DOHH2 (cell line): ENCODE data around the gene CCKAR.

ENCODE experiments used
- H3F3A ChIP-seq: fragments of 200-600 bp; sonication (generic), shearing (Covaris generic); 2 replicates; pipeline ENCODE4 v1.6.0; 2016; ENCODE audit warnings: antibody characterized with exemption, mild to moderate bottlenecking; ENCODE audit not compliant: control insufficient read depth, insufficient read depth
- H3K27ac ChIP-seq: fragments of 200-600 bp; sonication (generic); 2 replicates; pipeline ENCODE4 v1.5.1; 2014; ENCODE audit warnings: low read depth, mild to moderate bottlenecking, low read length, moderate library complexity
- H3K27me3 ChIP-seq: fragments of 200-600 bp; sonication (generic); 2 replicates; pipeline ENCODE4 v1.6.1; 2014; ENCODE audit warnings: mild to moderate bottlenecking, low read length, mixed read lengths; ENCODE audit not compliant: control insufficient read depth
- H3K36me3 ChIP-seq: fragments of 200-600 bp; sonication (generic); 2 replicates; pipeline ENCODE4 v1.6.1; 2014; ENCODE audit warnings: mild to moderate bottlenecking, low read length, moderate library complexity, mixed read lengths; ENCODE audit not compliant: control insufficient read depth
- H3K4me1 ChIP-seq: fragments of 200-600 bp; sonication (generic); 2 replicates; pipeline ENCODE4 v1.6.1; 2014; ENCODE audit warnings: mild to moderate bottlenecking, low read length, mixed read lengths; ENCODE audit not compliant: control insufficient read depth
- H3K4me2 ChIP-seq: fragments of 200-600 bp; sonication (generic); 2 replicates; pipeline ENCODE4 v1.6.0; 2014; ENCODE audit warnings: mild to moderate bottlenecking, low read length, moderate library complexity
- H3K4me3 ChIP-seq: fragments of 200-600 bp; sonication (generic); 2 replicates; pipeline ENCODE4 v1.5.1; 2014; ENCODE audit warnings: mild to moderate bottlenecking, low read length, mixed read lengths
- H3K79me2 ChIP-seq: fragments of 200-600 bp; sonication (generic); 2 replicates; pipeline ENCODE4 v1.6.1; 2014; ENCODE audit warnings: mild to moderate bottlenecking, low read length, mixed read lengths; ENCODE audit not compliant: control insufficient read depth
- H3K9me2 ChIP-seq: fragments of 200-600 bp; sonication (generic); replicated peaks from 2 replicates; pipeline ENCODE4 v1.6.1; 2014; ENCODE audit warnings: mild to moderate bottlenecking, low read length, mixed read lengths; ENCODE audit not compliant: control insufficient read depth
- H3K9me3 ChIP-seq: fragments of 200-600 bp; sonication (generic); 2 replicates; pipeline ENCODE4 v1.6.1; 2014; ENCODE audit warnings: antibody characterized with exemption, low read length, mixed read lengths; ENCODE audit not compliant: control insufficient read depth, insufficient read depth
- H4K20me1 ChIP-seq: fragments of 200-600 bp; sonication (generic); 2 replicates; pipeline ENCODE4 v1.6.0; 2014; ENCODE audit warnings: low read depth, mild to moderate bottlenecking, antibody characterized with exemption, low read length, moderate library complexity; ENCODE audit not compliant: control insufficient read depth, insufficient read depth
- EZH2phosphoT487 ChIP-seq: fragments of 200-600 bp; sonication (generic); IDR thresholded peaks from 2 replicates; pipeline ENCODE4 v1.6.1; 2017; ENCODE audit warnings: borderline replicate concordance, mild to moderate bottlenecking, antibody characterized with exemption, low read length, moderate library complexity, mixed read lengths
- TF ChIP-seq, protein P1 (sequence below): fragments of 200-600 bp; sonication (generic); IDR thresholded peaks from one replicate; pipeline ENCODE4 v1.5.1; 2014; ENCODE audit warnings: antibody characterized with exemption, mild to moderate bottlenecking, low read depth, low read length; ENCODE audit not compliant: poor library complexity, severe bottlenecking

CCKAR gene

DNA sequence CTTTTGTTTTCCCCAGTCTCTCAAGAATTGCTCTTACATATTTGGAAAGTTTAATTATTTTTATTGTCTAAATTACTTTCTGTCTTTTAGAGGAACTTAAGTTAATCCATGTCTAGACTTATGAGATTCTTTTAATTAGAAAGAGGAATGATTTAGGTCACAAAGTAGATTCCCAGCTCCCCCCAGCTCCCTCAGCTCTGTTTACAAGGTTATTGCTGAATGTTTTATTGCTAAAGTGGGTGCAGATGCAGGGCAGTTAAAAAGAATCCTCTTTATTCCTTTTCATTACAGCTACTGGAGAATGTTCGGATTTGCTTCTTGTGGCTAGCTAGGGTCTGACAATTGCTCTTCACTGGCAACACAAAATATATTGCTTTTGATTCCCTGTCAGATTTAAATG, 33.7 kb upstream of the CCKAR start:
- Histone ChIP-seq H3K4me2 (no peak overlapping the region), H3F3A (no peaks in the 10 kb centered on the region), H4K20me1 (no peaks in the 10 kb centered on the region), H3K4me3 (no peak overlapping the region), H3K79me2 (no peaks in the 10 kb centered on the region), H3K27ac (no peak overlapping the region), H3K36me3 (no peaks in the 10 kb centered on the region), H3K27me3 (0 out of 2 replicates have a peak, but pooled peaks cover 5% of the 10 kb centered on the region), H3K4me1 (no peaks in the 10 kb centered on the region), H3K9me3 (no peaks in the 10 kb centered on the region), H3K9me2 (no peaks in the 10 kb centered on the region)
- TF ChIP-seq EZH2phosphoT487: no peak
- TF ChIP-seq, protein P1, sequence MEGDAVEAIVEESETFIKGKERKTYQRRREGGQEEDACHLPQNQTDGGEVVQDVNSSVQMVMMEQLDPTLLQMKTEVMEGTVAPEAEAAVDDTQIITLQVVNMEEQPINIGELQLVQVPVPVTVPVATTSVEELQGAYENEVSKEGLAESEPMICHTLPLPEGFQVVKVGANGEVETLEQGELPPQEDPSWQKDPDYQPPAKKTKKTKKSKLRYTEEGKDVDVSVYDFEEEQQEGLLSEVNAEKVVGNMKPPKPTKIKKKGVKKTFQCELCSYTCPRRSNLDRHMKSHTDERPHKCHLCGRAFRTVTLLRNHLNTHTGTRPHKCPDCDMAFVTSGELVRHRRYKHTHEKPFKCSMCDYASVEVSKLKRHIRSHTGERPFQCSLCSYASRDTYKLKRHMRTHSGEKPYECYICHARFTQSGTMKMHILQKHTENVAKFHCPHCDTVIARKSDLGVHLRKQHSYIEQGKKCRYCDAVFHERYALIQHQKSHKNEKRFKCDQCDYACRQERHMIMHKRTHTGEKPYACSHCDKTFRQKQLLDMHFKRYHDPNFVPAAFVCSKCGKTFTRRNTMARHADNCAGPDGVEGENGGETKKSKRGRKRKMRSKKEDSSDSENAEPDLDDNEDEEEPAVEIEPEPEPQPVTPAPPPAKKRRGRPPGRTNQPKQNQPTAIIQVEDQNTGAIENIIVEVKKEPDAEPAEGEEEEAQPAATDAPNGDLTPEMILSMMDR: no peak

DNA sequence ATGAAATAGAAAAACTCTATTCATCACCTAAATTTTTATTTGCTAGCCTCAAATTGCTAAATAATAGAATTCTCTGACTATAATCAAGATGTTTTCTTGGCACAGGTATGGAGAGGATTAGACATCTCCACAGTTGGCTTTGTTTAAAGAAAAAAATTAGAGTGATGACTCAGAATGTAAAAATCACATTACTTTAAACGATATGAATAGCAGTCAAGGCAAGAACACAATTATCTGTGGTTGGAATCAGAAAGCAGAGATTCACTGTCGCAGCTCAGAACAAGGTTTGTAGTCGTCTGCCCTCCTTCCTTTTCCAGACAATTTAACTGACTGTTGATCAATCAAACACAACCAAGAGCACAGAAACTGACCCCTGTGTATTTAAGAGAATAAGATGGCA, 32.2 kb upstream of the CCKAR start:
- no peaks in the 10 kb centered on the region for H3K36me3 ChIP-seq
- H3F3A ChIP-seq: no peaks in the 10 kb centered on the region
- no peaks in the 10 kb centered on the region for H3K9me3 ChIP-seq
- H3K4me3 ChIP-seq: no peak overlapping the region
- no peak overlapping the region for H3K27ac ChIP-seq
- no peaks in the 10 kb centered on the region for H3K9me2 ChIP-seq
- no peaks in the 10 kb centered on the region for H3K4me1 ChIP-seq
- H4K20me1 ChIP-seq: no peaks in the 10 kb centered on the region
- 0 out of 2 replicates have a peak, but pooled peaks cover 5% of the 10 kb centered on the region for H3K27me3 ChIP-seq
- H3K79me2 ChIP-seq: no peaks in the 10 kb centered on the region
- TF ChIP-seq, protein P1: no peak
- no peak for TF ChIP-seq EZH2phosphoT487
- H3K4me2 ChIP-seq: no peak overlapping the region

DNA sequence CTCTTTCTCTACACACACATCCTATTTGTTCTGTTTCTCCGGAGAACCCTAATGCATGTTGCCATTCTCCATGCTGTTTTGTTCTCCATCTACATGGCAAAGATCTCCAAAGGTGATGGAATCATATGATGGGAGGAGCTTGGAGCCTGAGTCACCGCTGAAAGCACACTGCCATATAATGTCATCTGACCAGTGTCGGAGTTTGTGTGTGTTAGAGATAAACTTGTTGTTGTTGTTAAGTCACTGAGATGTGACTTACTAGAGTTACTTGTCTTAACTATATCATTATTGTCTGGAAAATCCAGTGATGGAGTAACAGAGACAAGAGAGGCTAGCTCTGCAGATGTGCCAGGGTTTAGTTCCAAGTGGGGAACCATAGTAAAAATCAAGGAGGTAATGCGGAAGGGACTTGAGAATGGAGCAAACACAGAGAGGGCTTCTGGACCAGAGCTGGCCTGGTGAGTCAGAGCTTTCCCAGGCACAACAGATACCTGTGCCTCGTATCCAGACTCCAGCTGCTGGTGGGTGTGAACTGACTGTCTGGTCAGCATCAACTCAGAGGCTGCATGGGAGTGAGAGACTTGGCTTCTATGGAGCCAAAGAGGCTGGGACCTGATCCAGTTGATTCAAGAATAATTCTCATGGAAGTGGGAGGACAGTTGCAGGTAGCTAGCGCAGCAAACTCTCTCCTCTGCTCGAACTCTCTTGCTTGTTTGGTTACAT, 30.6 kb upstream of the CCKAR start:
- H3K9me3 ChIP-seq: no peaks in the 10 kb centered on the region
- H3K36me3 ChIP-seq: no peaks in the 10 kb centered on the region
- H3K27me3 ChIP-seq: 0 out of 2 replicates have a peak, but pooled peaks cover 5% of the 10 kb centered on the region
- H3K79me2 ChIP-seq: no peaks in the 10 kb centered on the region
- H3K4me2 ChIP-seq: no peak overlapping the region
- no peaks in the 10 kb centered on the region for H3F3A ChIP-seq
- H3K9me2 ChIP-seq: no peaks in the 10 kb centered on the region
- no peaks in the 10 kb centered on the region for H3K4me1 ChIP-seq
- no peak overlapping the region for H3K27ac ChIP-seq
- H3K4me3 ChIP-seq: no peak overlapping the region
- TF ChIP-seq, protein P1: no peak
- no peak for TF ChIP-seq EZH2phosphoT487
- H4K20me1 ChIP-seq: no peaks in the 10 kb centered on the region
